Tongue (tissue), 2 donors: ENCODE measurements around the gene TAOK3. TPM values are rescaled to one million over a fixed set of nuclear protein-coding genes. Genes with fewer than 3 reads are reported as not detected.
A peak's percentile ranks its signal among the peaks of the same experiment; 100 is the strongest.
"Not testable (repeated sequence)": the region's sequence is repeated elsewhere in the genome, so short reads cannot be mapped to it uniquely, and the experiment has no call there.

Experiments used
- DNase-seq: peaks from one replicate; pipeline ENCODE4 v3.0.0-alpha.2; 2015
- total RNA-seq: library from RNA; depleted of rRNA; stranded (reverse); fragments of >200 nt; gene quantifications from one replicate; pipeline ENCODE4 v1.2.3, GENCODE V29; 2014

The TAOK3 gene
- total RNA-seq = 28.9 TPM

DNA sequence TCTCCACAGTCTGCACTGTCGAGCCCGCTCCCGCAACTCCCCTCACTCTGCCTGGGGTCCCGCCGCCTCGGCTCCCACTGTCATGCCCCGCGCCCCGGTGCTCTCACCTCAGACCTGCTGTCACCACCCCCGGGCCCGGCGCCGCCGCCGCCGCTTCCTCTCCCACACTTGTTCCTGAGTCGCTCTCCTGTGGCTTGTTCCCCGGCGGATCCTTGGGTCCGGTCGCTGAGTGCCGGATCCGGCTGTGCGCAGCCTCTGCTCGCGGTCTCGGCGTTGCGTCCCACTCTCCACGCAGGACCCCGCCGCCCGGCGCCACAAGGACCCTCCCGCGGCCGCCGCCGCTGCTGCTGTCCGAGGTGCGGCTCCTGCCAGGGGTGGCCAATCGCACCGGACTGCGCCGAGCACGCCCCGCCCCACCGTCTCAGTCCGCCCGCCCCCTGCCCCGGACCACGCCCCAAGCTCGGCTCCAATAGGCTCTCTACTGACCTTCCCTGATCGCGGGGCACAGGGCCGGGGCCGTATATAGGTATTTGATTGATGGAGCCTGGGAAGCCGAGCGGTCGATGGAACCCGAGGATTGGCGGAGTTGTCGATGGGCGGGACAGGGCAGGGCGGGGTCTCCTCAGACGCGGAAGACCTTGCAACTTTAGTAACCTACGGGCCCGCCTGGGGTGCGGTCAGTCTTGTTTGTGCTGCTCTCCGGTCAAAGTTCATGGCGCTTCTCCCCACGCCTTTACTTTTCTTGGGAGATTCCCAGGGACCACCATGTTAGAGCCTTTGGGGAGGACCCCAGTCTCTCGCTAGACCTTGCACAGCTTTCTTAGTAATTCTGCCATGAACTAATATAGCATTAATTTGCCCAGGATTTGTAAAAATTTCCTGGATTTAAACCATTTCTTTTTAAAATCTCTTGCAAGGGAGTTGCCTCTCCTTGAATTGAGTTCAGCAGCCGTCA, at the start of gene TAOK3:
TAOK3 (minus strand) TSS at position 367 of the 955 bp plus-strand sequence. CDS start 117,340 bp downstream, outside the sequence.
- DNase-seq = peak; percentile 99

DNA sequence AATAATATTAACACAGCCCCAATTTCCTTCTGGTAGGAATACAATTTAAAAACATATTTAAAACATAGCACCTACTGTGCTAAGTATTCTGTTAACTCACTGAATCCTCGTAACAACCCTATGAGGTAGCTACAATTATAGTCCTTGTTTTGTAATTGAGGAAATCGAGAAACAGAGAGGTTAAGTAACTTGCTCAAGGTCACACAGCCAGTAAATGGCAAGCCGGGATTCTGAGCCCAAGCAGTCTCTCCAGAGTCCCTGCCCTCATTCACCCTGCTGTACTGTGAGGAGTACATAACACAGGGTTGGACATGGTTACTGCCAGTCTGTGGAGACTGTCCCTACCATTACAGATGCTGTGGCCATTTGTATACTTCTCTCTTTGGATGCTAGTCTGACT, 48.0 kb upstream of the TAOK3 start:
- DNase-seq = no peak

DNA sequence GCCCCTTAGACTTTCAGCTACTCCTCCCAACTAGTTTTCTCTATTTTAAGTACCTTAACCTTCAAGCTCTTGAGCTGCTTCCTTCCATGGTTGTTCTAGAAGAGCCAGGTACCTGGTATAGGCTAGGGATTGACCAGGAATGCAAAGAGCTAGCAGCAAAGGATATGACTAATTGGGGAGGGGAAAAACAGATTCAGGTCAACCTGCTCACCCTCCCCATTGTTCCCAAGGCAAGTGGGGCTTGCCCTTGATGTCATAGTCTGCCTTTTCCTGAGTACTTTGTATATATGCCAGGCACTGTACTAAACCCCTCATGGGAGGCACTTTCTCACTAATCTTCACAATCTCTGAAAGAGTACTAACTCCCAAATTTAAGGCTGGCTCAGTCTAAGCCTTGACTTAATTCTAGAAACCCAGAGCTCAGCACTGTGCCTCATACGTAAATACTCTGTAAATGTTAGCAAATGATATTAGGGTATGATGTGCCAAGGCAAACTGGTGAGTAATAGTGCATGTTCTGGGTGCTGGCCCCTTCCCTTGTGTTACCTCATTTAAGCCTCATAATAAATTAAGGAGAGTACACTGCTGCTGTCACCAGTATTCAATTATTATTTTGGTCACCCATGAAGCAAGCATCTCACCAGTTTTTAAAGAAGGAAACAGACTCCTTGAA, 45.8 kb upstream of the TAOK3 start:
- no peak for DNase-seq

DNA sequence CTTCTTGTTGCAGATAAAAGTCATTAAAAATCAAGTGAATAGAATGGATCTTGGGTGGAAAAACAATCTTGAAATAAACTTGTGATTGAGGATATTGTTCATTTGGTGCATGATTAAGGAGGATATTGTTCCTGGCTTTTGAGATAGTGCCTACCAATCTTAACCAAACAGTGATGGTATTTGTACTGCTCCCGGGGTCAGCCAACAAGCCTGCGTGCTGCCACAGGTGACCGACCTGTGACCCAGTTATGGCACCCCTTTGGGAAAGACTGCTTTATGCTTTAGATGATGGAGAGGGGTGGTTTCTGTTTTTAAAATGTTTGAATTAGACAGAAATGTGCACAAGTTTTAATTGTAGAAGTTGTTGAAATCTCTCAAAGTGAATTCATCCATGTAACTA, 45.2 kb upstream of the TAOK3 start:
- no peak for DNase-seq

DNA sequence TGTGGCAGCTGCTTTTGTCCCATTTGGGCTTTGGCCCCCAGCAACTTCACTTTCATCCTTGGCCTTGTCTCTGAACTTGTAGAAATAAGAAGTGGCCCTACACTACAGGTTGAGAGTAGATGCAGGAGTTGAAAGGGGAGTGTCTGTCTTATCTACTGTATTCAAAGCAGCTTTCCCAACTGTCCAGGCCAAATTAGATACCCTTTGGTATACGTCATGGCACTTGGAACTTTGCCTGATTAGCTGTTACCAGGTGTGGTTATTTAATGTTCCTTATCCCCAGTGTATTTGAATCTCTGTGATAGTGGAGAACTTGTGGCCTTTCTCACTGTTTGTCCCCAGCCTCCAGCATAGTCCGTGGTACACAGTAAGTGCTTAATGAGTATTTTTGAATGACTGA, 37.1 kb upstream of the TAOK3 start:
- peak; percentile 9 for DNase-seq

DNA sequence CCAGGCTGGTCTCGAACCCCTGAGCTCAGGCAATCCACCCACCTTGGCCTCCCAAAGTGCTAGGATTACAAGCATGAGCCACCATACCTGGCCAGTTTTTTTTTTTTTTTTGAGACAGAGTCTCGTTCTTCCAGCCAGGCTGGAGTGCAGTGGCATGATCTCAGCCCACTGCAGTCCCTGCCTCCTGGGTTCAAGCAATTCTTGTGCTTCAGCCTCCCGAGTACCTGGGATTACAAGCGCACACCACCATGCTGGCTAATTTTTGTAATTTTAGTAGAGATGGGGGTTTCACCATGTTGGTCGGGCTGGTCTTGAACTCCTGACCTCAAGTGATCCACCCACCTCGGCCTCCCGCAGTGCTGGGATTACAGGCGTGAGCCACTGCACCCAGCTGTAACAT, 35.5 kb upstream of the TAOK3 start:
- DNase-seq = not testable (repeated sequence)

DNA sequence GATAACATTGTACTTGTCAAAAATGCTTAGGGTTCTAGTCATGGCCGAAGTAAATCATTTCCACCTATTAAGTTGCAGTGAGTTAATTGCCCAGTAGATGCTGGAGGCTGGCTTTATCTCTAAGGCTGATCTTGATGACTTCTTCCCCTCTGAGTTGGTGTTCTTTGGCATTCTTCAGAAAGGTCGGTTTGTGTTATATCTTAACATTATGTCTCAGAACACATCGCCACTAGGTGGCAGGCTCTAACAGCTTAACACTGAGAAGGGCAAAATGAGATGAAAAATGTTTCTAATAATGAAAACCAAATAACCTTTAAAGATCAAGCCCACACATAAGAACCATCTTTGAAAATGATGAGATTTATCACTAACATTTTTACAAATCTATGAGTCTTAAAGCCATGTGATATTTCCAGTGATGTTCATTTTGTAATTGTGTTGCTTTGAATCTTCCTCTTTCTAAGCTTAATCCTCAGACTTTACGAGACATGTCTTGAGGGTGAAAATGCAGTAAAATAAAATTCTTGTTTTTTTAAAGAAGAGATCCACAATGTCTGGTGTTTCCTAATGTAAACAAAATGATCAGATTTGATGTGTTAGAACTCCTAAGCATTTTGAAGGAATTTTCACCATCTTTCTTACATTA, 32.3 kb upstream of the TAOK3 start:
- peak; percentile 76 for DNase-seq

DNA sequence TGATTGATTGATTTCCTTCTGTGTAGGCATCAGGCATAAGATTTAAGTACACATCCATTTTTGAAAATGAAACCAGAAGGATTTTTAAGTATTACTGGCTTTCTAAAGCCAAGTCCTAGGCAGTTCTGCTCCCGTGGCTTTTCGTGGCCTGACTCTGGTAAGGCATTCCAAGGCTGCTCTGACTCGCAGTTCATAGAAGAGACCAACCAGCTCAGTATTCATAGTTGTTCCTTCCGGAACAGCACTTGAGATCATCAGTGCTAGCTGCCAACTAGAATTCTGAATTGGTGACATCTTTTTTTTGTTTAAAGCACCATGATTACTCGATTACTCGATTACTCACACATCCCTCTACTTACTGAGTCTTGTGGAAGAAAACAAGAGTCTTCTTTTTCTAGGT, 29.5 kb upstream of the TAOK3 start:
- DNase-seq = no peak

DNA sequence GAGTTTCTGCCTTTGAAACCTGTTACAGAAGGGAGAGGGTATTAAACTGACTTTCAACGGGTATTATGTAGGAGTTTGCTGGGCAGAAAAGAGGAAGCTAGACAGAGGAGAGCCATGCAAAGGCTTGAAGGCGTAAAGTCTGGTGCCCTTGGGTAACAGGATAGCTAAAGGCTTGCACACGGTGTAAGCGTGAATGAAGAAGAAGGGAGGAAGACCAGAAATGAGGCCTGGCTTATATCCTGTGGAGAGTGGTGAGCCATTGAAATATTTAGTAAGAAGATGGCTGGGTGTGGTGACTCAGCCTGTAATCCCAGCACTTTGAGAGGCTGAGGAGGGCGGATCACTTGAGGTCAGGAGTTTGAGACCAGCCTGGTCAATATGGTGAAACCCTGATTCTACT, 26.2 kb upstream of the TAOK3 start:
- DNase-seq = no peak

DNA sequence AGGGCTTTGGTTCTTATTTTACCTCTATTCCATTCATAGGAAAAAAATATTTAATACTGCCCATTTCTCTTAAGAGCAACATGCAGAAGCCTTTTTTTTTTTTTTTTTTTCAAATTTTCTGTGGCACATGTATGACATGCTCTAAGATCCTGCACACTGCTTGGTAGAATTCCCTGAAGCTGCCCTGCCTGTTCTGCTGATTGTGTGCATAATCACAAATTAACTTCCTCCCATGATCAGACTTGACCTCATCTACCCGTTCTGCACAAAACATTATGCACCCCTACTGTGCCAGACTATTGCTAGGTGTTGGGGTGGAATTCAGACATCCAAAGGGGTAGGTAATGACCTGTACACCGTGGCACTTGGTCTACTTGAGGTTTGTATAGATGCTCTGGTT, 25.8 kb upstream of the TAOK3 start:
- no peak for DNase-seq

DNA sequence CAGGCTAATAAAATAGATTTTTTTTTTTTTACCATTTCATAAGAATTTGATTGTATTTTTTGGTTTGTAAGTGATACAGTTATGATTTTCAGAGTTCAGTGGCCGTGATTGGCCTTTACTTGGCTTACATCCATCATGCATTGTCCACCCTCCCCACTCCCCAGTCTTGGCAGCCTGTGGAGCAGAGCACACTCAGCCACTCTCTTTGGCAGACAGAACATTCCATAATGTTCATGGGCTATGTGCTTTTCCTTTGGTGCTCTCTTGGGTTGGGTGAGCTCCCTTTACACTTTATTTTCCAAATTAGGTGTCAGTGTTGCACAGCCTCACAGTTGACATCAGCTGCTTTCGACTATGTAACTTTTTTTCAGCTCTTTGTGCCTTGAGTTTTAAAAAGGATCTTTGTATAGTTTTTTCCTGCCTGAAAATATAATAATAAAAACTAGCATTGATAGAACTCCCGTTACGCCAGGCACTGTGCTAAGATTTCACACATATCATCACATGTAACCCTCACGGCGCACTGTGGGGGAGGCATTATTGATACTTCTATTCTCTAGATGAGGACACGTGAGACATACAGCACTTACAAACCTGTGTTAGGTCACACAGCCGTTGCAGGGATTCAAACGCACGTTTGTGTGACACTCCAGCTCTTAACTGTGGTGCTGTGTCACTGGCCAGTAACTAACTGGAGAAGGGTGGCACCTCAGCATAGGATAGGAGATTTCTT, 25.2 kb upstream of the TAOK3 start:
- DNase-seq = no peak

DNA sequence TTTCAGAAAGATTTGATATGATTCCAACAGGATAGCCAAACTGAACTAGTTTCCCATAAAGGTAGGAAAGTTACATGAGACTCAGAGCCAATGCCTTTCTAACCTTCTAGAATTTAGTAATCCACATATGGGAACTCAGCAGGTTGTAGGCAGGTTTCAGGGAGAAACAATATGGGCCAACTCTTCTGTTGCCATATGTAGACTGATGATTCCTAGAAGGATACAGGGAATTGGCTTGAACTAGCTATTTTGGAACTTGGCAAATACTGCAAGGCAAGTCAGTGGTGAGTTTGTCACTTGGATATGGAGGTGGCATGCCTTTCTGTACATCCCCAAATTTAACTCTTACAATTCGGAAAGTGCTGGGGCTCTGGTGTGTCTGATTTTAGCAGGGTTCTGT, 19.1 kb upstream of the TAOK3 start:
- DNase-seq = no peak

DNA sequence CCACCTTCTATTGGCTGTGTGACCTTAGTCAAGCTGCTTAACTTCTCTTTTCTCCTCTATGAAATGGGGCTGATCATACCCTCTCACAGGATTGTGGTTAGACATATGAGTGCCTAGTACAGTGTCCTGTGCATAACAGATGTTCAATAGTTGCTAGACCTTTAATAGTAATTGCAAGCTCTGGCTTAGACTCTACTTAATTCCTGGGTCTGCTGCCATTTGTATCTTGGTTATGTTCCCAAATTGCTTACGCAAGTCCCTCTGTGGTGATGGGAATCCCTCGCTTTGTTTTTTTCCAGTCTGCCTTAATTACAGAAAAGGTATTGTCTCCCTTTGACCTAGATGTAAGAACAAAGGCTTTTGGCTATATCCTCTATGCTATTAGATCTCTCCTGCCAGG, 18.7 kb upstream of the TAOK3 start:
- no peak for DNase-seq

DNA sequence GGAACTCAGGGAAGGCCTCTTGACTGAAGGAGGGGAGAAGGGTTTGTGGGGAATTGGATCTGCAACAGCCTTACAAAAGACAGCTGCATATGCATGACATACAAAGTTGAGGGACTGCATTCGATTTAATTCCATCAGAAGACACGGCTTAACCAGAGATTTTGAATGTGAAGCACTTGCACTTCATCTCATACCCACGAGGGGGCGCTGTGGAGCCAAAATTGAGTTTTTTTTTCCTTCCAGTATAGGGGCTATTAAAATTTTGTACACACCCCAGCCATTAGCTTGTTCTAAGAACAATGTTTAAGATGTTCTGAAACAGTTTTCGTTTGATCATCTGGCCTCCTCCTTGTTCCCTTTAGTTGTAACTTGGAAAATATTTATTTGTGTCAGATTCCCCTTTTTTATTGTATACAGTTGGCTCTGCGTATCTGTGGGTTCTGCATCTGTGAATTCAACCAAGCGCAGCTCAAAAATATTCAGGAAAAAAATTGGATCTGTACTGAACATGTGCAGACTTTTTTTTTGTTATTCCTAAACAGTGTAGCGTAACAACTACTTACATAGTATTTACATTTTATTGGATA, 5.3 kb upstream of the TAOK3 start:
- peak; percentile 91 for DNase-seq

DNA sequence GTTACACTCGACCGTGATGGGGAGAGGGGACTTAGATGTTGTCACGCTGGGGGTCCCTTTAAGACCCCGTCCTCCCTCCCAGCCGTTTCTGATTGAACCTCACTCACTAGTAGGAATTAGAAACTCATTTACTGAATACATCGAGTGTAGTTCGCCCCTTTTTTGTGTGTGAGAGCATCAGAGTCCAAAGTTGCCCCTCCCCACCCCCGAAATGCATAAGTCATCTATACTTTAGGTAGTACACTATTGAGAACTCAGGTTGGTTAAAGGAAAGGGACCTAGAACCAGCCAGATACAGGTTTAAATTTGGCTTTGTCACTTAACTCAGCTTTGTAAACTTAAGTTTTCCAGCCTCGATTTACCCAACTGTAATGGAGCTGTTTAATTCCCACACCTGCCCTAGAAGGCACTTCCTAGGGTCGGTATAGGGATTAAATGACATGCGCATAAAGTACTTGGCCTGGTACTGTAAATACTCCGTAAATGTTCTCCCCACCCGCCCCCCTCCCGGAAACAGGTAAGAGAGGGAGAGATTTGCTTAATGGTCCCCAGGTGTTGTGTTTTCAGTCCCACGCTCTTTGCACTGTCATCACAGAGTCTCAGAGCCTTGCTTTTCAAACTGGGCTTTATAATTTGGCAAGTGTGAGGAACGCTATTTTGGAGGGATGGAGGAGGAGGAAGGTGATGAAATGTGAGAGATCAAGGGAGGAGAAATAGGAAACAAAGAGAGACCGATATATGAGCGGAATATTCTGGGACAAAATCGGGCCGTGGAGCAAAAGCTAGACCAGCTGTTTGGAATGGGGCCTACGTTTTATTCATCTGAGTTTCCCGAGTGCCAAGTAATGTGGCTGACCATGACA, 4.5 kb upstream of the TAOK3 start:
- no peak for DNase-seq

DNA sequence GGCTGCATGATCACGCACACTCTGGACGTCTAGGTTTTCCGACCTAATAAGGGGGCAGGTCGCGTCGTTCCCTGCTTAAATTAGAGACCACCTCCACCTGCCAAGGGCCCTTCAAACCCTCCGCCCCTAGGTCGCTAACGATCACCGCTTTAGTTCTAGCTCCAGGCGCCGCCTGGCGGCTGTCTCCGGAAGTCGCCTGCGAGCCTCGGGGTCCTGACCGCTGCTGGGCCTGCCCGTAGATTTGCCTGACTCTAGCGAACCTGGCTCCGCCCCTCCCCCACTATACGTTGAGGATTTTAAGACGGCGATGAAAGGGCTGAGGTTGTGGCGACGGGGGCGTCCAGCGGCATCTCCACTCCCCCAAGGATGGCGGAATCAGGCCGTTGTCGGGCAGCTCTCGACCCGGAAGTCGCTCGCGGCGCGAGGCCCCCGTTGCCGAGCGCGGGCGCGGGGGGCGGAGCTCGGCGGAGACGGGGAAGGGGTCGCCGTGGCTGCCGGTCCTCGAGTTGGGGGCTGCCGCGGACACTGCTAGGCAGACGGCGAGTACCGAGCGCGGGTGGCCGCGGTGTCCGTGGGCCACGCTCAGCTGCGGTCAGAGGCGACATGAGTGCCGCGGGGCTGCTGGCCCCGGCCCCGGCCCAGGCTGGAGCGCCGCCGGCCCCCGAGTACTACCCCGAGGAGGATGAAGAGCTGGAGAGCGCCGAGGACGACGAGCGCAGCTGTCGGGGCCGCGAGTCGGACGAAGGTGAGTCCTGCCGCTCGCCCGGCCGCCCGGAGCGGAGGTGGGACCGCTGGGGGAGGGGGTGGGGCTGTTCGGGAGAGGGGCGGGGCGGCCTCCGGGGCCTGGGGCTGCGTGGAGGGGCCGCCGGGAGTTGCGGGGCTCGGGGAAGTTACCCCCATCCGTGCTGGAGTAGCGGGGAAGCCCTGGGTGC, 3.6 kb upstream of the TAOK3 start, which contains the start of gene SUDS3:
SUDS3 (plus strand) TSS at position 467 of the 932 bp plus-strand sequence; CDS start at position 604, 137 bp downstream.
- peak; percentile 95 for DNase-seq

DNA sequence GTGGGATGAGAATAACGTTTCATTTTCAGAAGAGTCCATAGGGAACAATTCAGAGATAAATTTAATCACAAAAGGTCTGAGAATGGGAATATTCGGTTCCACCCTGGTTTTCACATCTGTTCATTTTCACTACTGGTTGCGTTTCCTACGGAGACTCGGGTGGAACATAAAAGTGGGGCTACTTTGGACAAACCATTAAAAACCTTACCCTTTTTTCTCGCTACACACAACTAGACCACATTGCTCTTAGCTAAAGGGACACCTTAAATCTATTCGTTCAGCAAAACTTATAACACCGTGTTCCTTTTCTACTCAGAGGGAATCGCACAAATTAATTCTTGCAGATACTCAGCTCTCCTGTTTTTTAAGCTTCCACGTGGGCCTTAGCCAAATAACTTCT, 2.6 kb upstream of the TAOK3 start:
- peak; percentile 6 for DNase-seq

DNA sequence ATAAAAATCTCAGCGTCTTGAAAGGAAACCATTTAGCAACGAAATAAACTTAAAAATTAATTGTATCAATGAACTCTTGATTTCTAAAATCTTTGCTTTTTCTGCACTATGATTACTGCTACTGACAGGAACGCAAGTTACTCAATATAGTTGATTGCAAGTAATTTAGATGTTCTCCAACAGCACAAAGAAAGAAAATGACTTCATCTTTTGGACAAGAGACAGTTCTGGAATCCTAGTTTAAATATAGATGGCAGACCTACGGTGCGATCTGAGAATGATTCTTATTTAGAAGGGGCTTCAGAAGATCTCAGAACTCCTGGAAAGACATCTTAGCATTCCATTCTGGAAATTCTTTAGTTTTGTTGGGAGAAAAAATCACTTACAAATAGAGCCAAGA, 2.2 kb upstream of the TAOK3 start:
- peak; percentile 43 for DNase-seq

DNA sequence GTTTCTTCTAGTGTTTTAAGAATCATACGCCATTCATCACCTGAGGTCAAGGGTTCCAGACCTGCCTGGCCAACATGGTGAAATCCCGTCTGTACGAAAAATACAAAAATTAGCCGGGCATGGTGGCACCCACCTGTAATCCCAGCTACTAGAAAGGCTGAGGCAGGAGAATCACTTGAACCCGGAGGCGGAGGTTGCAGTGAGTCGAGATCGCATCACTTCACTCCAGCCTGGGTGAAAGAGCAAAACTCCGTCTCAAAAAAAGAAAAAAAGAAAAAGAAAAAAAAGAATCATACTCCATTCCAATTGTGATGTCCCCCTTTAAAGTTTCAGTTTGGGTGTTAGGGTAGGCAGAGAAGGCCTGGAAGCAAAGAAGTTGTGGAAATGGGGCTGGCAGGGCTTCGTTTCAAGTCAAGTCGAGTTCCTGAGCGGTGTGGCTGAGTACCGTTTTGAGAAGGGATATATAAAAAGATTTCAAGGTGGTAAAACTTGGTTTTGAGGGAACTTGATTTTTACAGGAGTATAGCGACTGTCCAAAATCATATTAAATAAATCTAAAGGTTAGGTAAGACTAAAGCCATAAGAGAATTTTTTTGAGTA, 1.5 kb upstream of the TAOK3 start:
- DNase-seq = no peak
